Mesothelial cell of epicardium (in vitro differentiated cells): ENCODE measurements around the gene CST3. TPM values are rescaled to one million over a fixed set of nuclear protein-coding genes. Genes with fewer than 3 reads are reported as not detected.

Source experiments
- DNase-seq, 2 experiments: peaks; one replicate each; pipeline ENCODE4 v3.0.0; 2021; ENCODE audit warnings: low spot score in 2 of 2; ENCODE audit not compliant: unreplicated experiment in 2 of 2
- H3K27ac Mint-ChIP-seq: 2 replicates; pipeline ENCODE4 v1.8.0; 2021; ENCODE audit warnings: mixed read lengths
- H3K27me3 Mint-ChIP-seq: 2 replicates; pipeline ENCODE4 v1.8.0; 2021; ENCODE audit warnings: low read depth, mixed read lengths
- H3K36me3 Mint-ChIP-seq: 2 replicates; pipeline ENCODE4 v1.8.0; 2021; ENCODE audit warnings: mixed read lengths
- H3K4me1 Mint-ChIP-seq: 2 replicates; pipeline ENCODE4 v1.8.0; 2021; ENCODE audit warnings: mixed read lengths
- H3K4me3 Mint-ChIP-seq: 2 replicates; pipeline ENCODE4 v1.8.0; 2021; ENCODE audit warnings: mild to moderate bottlenecking, moderate library complexity, mixed read lengths
- H3K9me3 Mint-ChIP-seq: 2 replicates; pipeline ENCODE4 v1.8.0; 2021; ENCODE audit warnings: mixed read lengths
- CTCF ChIP-seq: fragments of 200-600 bp; sonication (generic); IDR thresholded peaks from one replicate; pipeline ENCODE4 v1.5.0; 2021; ENCODE audit warnings: antibody characterized with exemption; ENCODE audit not compliant: unreplicated experiment
- total RNA-seq: library from RNA; stranded (reverse); gene quantifications from 3 replicates; pipeline ENCODE4 v1.2.1, GENCODE V29; 2021

CST3 gene
- total RNA-seq, 1 donor from 2014 or later = 138 TPM

GRCh38 chr20:23602699-23603098 lies 35.1 kb downstream of the CST3 start:
- Mint-ChIP-seq H3K4me3 (no peak overlapping the region), H3K4me1 (no peaks in the 10 kb centered on the region), H3K27ac (no peak overlapping the region), H3K36me3 (no peaks in the 10 kb centered on the region), H3K9me3 (no peaks in the 10 kb centered on the region), H3K27me3 (peaks cover 17% of the 10 kb centered on the region)
- no peak for DNase-seq
- TF ChIP-seq CTCF = no peak

GRCh38 chr20:23602241-23602640 lies 35.5 kb downstream of the CST3 start:
- Mint-ChIP-seq H3K4me1 (no peaks in the 10 kb centered on the region), H3K4me3 (no peak overlapping the region), H3K27me3 (peaks cover 19% of the 10 kb centered on the region), H3K9me3 (no peaks in the 10 kb centered on the region), H3K36me3 (no peaks in the 10 kb centered on the region), H3K27ac (no peak overlapping the region)
- no peak for DNase-seq
- TF ChIP-seq CTCF = no peak

GRCh38 chr20:23601715-23602114 lies 36.0 kb downstream of the CST3 start:
- no peak overlapping the region for H3K4me3 Mint-ChIP-seq
- H3K27me3 Mint-ChIP-seq = peaks cover 19% of the 10 kb centered on the region
- H3K27ac Mint-ChIP-seq = no peak overlapping the region
- no peaks in the 10 kb centered on the region for H3K36me3 Mint-ChIP-seq
- no peak for DNase-seq
- TF ChIP-seq CTCF = no peak
- no peaks in the 10 kb centered on the region for H3K4me1 Mint-ChIP-seq
- no peaks in the 10 kb centered on the region for H3K9me3 Mint-ChIP-seq

- H3K36me3 Mint-ChIP-seq = no peaks in the 10 kb centered on the region
- TF ChIP-seq CTCF = no peak
- H3K4me3 Mint-ChIP-seq = no peak overlapping the region
- no peak for DNase-seq
- H3K9me3 Mint-ChIP-seq = no peaks in the 10 kb centered on the region
- H3K27ac Mint-ChIP-seq = no peak overlapping the region
- H3K27me3 Mint-ChIP-seq = peaks cover 8% of the 10 kb centered on the region
- H3K4me1 Mint-ChIP-seq = no peaks in the 10 kb centered on the region
These were observed 39.3 kb downstream of the CST3 start for GRCh38 chr20:23598481-23598880.

- H3K4me3 Mint-ChIP-seq = no peak overlapping the region
- no peaks in the 10 kb centered on the region for H3K36me3 Mint-ChIP-seq
- no peak overlapping the region for H3K27ac Mint-ChIP-seq
- no peak for TF ChIP-seq CTCF
- no peaks in the 10 kb centered on the region for H3K9me3 Mint-ChIP-seq
- peaks cover 8% of the 10 kb centered on the region for H3K27me3 Mint-ChIP-seq
- H3K4me1 Mint-ChIP-seq = no peaks in the 10 kb centered on the region
- no peak for DNase-seq
These were observed 41.0 kb downstream of the CST3 start for GRCh38 chr20:23596579-23597250.

- no peak for TF ChIP-seq CTCF
- Mint-ChIP-seq H3K4me3 (no peak overlapping the region), H3K27ac (no peak overlapping the region), H3K27me3 (peaks cover 8% of the 10 kb centered on the region), H3K9me3 (no peaks in the 10 kb centered on the region), H3K36me3 (no peaks in the 10 kb centered on the region), H3K4me1 (no peaks in the 10 kb centered on the region)
- DNase-seq = no peak
These were observed 41.8 kb downstream of the CST3 start for GRCh38 chr20:23595941-23596340.
